Panc1 (cell line): ENCODE measurements around the gene JMJD4. TPM values are rescaled to one million over a fixed set of nuclear protein-coding genes. Genes with fewer than 3 reads are reported as not detected.

Experiments used
- total RNA-seq: library from RNA; stranded (reverse); gene quantifications from one replicate; pipeline ENCODE4 v1.2.1, GENCODE V29; 2021; ENCODE audit not compliant: unreplicated experiment

JMJD4 gene
- total RNA-seq, 1 experiment from 2014 or later, result 27.7 TPM

Other genes starting within 250 kb of the JMJD4 start
- 8.0 TPM for gene ZNF678, start 171.7 kb downstream of the JMJD4 start, total RNA-seq
- gene SNAP47, start 133 bp upstream of the JMJD4 start, total RNA-seq, result 55.6 TPM
- gene PRSS38, start 80.4 kb upstream of the JMJD4 start, total RNA-seq, result not detected
- gene WNT9A, start 212.6 kb upstream of the JMJD4 start, total RNA-seq, result 26.5 TPM